G401.6 (cell line): ENCODE results near the gene TFCP2L1.

Experiments used
- FAIRE-seq: peaks from 2 replicates; lab custom pipeline; 2012; peaks lifted over from hg19 to GRCh38; lab: Jason Lieb, UNC

TFCP2L1 gene

DNA sequence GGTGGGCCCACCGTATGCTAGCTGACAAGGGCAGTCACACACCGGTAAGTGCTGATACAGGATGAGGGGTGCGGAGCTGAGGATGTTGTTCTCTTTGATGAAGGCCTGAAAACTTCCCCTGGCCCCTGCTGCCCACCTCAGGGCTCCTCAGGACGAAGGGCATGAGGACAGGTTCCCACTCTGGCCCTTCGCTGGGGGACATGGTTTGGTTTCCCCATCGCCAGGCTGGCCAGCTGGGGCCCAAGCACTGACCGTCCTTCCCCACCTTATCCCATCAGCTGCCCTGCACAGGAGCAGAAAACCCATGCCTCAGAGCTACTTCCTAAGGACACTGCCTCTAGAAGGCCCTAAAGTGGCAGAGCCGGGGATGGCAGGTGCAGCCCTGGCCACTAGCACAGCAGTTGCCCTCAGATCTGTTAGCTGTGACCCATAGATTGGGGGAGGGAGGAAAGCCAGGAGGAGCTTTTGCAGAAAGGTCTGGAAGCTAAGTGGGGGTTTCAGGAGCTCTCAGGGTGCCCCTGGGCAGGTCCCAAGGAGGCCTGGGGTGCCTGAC is 66.5 kb downstream of the TFCP2L1 start:
- FAIRE-seq = no peak

- no peak for FAIRE-seq
Measured at GRCh38 chr2:121217627-121218026, 67.4 kb downstream of the TFCP2L1 start.

GRCh38 chr2:121214296-121214695 is 70.7 kb downstream of the TFCP2L1 start:
- FAIRE-seq = no peak

GRCh38 chr2:121213386-121213785 is 71.6 kb downstream of the TFCP2L1 start:
- FAIRE-seq = no peak

GRCh38 chr2:121212661-121213325 is 72.2 kb downstream of the TFCP2L1 start:
- FAIRE-seq = no peak

GRCh38 chr2:121211689-121212151 is 73.3 kb downstream of the TFCP2L1 start:
- no peak for FAIRE-seq

DNA sequence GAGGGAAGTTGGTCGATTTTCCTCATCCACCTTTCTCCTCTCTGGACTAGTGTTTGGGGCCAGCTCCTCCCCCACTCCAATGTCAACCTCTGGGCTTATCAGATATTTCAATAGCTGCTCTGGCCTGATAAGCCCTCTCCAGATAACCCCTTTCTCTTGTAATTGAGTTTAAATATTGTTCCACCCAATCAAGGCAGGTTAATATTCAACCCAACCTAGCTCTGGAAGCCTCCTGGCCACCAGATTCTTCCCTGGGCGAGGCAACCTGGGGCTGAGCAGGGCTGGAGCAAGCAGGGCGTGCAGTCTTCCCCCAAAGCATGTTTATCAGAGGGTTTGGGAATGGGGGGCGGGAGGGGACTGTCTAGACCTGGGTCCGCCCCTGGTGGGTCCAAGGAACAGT is 73.8 kb downstream of the TFCP2L1 start:
- FAIRE-seq = no peak

- no peak for FAIRE-seq
Measured at GRCh38 chr2:121210691-121211090, 74.3 kb downstream of the TFCP2L1 start.

- FAIRE-seq = no peak
Measured at GRCh38 chr2:121209014-121209610, 75.9 kb downstream of the TFCP2L1 start.

- FAIRE-seq = no peak
Measured at GRCh38 chr2:121207494-121207893, 77.5 kb downstream of the TFCP2L1 start.

- FAIRE-seq = no peak
Measured at GRCh38 chr2:121205321-121205942, 79.6 kb downstream of the TFCP2L1 start.

DNA sequence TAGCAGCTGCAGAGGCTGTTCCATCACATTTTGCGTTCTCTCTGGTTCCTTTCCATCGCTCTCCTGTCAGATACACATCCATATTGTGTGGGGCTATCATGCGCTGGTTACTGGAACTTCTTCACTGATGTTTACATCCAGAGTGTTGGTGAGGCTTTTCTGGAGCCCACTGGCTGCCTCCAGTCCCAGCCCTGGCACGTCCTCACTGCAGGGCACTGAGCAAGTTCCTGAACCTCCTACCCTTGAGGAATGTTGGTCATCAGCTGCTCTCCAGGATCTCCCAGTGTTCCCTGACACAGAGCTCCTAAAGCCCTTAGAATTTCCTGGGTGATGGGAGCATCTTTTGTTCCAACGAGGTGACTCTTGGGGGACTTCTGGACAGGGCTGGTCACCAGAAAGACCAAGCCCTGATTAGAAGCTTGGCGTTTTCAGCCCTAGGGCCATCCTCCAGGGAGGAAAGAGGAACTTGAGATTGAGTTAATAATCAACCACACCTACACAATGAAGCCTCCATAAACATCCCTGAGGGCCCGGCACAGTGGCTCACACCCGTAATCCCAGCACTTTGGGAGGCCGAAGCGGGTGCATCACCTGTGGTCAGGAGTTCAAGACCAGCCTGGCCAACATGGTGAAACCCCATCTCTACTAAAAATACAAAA is 81.3 kb downstream of the TFCP2L1 start:
- FAIRE-seq = no peak

GRCh38 chr2:121202541-121203310 is 82.3 kb downstream of the TFCP2L1 start:
- no peak for FAIRE-seq

- FAIRE-seq = no peak
Measured at GRCh38 chr2:121201796-121202195, 83.2 kb downstream of the TFCP2L1 start.

DNA sequence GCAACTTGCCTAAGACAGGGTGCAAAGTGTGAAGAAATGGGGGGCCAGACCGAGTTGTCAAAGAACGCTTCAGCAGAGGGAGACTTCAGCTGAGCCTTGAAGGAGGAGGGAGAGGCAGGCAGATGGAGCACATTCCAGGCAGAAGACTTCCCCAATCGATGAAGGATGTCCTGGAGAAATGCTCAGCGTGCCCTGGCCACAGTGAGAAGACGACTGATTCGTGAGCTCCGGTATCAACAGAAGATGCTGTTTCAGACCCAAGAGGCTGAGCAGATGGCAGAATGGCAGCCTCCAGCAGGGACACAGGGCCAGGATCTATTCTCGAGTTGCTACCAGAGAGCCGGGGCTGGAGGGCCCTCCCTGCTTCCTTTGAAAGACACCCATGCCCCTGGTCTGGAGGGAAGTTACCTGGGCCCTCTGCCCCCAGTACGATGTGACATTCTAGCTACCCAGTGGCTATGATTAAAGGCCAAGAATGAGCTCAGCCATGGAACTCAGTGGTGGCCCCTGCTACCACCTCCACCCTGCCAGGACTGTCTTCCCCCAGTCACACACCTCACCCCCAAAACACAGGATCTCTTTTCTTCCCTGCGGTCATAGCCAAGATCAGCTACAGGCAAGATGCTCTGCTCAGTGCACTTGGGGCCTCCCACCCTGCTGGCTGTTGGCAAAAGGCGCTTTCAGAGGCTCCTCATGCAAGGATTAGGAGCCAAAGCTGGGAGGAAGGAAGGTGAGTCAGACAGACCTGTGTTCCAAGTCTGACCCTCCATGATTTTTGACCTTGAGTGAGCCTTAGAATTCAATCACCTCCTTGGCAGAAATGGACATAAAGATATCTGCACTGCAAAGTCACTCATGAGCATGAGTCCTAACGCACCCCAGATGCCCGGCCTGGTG is 84.3 kb downstream of the TFCP2L1 start:
- no peak for FAIRE-seq

GRCh38 chr2:121200011-121200347 is 85.0 kb downstream of the TFCP2L1 start:
- no peak for FAIRE-seq

DNA sequence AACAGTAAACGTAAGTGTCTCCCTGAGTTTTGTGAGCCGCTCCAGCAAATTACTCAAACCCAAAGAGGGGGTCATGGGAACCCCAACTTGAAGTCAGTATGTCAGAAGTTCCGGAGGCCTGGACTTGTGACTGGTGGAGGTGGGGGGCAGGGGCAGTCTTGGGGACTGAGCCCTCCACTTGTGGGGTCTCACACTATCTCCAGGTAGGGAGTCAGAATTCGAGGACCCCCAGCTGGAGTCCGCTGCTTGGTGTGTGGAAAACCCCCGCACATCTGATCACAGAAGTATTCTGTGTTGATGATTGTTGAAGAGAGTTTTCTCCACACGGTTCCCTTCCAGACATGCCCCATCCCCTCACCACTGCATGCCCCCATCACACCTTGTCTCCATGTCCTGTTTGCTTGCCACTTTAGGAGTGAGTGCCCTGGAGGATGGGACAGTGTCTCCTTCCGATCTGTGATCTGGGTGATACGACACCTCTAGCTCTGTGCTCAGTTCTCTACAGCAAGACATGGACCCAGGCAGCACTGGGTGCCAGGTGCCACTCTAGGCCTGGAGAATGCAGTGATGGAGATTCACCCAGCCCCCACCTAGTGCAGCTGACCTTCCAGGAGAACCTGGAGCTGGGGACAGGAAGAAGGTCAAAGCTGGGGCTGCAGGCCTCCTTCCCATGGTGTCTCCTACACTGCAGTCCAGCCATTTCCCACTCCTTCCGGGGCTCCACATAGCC is 85.6 kb downstream of the TFCP2L1 start:
- FAIRE-seq = no peak

DNA sequence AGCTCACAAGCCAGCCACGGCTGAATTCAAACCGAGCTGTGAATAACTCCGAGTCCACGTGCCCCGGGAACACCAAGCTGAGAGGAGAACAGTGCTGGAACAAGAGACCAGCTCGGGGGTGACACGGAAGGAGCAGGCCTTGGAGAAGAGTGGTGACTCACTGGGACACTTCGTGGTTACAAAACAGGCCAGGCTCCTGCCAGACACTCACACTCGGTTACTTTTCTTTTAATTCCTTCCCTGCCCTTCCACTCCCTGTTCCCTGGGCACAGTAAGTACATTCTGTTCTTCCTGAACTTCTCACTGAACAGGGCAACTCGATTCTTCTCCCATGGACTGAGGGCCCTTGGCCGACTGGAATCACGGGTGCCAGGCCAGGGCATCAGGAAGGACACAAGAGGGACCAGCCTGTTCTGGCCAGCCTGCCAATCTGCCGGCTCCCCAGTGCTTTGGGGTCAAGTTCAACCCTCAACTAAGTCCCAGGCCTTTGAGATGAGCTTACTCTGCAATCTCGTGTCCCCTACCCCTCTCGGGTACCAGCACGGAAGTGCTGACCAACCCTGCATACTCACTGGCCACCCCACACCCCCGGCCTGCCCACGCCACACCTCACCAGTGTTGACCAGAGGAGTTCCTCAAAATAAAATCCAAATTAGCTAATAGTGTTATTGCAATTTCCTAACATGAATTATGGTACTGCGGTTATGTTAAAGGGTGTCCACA is 87.5 kb downstream of the TFCP2L1 start:
- no peak for FAIRE-seq

DNA sequence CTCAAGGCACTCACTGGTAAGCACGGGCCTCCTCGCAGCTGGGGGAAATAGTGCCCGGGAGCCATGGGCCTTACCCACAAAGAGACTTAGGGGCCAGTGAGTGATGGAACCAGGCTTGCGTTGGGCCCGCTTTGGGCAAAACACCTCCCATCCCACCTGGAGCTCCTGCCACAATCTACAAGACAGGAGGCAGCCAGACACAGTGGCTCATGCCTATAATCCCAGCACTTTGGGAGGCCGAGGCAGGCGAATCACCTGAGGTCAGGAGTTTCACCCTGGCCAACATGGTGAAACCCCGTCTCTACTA is 88.2 kb downstream of the TFCP2L1 start:
- FAIRE-seq = no peak
